GM23338 (cell line): ENCODE measurements around the gene ZNF273. TPM values are rescaled to one million over a fixed set of nuclear protein-coding genes. Genes with fewer than 3 reads are reported as not detected.

Source experiments
- ATAC-seq: fragments of 200-7000 bp; cut with Tn5 transposase; 3 replicates; pipeline ENCODE4 v1.9.1; 2020
- DNase-seq: peaks from one replicate; pipeline ENCODE4 v3.0.0-alpha.2; 2015; ENCODE audit warnings: low spot score
- H2AFZ ChIP-seq: fragments of 200-600 bp; sonication (generic); 2 replicates; pipeline ENCODE4 v1.8.0; 2016; ENCODE audit warnings: antibody characterized with exemption, mild to moderate bottlenecking, moderate library complexity
- H3F3A ChIP-seq: fragments of 200-600 bp; sonication (generic); replicated peaks from 2 replicates; pipeline ENCODE4 v1.8.0; 2017; ENCODE audit warnings: antibody characterized with exemption, mixed run types, low read depth
- H3K27ac ChIP-seq: fragments of 200-600 bp; sonication (generic); 2 replicates; pipeline ENCODE4 v1.6.1; 2016; ENCODE audit warnings: low read depth
- H3K27me3 ChIP-seq: fragments of 200-600 bp; sonication (generic); 2 replicates; pipeline ENCODE4 v1.8.0; 2016; ENCODE audit warnings: mild to moderate bottlenecking, mixed run types, moderate library complexity; ENCODE audit not compliant: insufficient read depth
- H3K36me3 ChIP-seq: fragments of 200-600 bp; sonication (generic); 2 replicates; pipeline ENCODE4 v1.8.0; 2016; ENCODE audit warnings: mild to moderate bottlenecking; ENCODE audit not compliant: insufficient read depth
- H3K4me1 ChIP-seq: fragments of 200-600 bp; sonication (generic); 2 replicates; pipeline ENCODE4 v1.8.0; 2016; ENCODE audit warnings: mild to moderate bottlenecking, moderate library complexity; ENCODE audit not compliant: insufficient read depth
- H3K4me2 ChIP-seq: fragments of 200-600 bp; sonication (generic); 2 replicates; pipeline ENCODE4 v1.7.1; 2017; ENCODE audit warnings: mixed run types
- H3K4me3 ChIP-seq: fragments of 200-600 bp; sonication (generic); 2 replicates; pipeline ENCODE4 v1.6.1; 2016; ENCODE audit warnings: mixed run types
- H3K79me2 ChIP-seq: fragments of 200-600 bp; sonication (generic); replicated peaks from 2 replicates; pipeline ENCODE4 v1.8.0; 2017; ENCODE audit warnings: mild to moderate bottlenecking; ENCODE audit not compliant: insufficient read depth
- H3K9me2 ChIP-seq: fragments of 200-600 bp; sonication (generic); 2 replicates; pipeline ENCODE4 v1.8.0; 2017; ENCODE audit not compliant: insufficient read depth
- H4K20me1 ChIP-seq: fragments of 200-600 bp; sonication (generic); replicated peaks from 2 replicates; pipeline ENCODE4 v1.8.0; 2017; ENCODE audit warnings: mild to moderate bottlenecking; ENCODE audit not compliant: insufficient read depth
- H3K27ac Mint-ChIP-seq: 2 replicates; pipeline ENCODE4 v1.8.0; 2020; ENCODE audit warnings: inconsistent platforms, mild to moderate bottlenecking, moderate library complexity, mixed read lengths
- H3K27me3 Mint-ChIP-seq: 3 replicates; pipeline ENCODE4 v1.8.0; 2022; ENCODE audit warnings: low read depth, mild to moderate bottlenecking, moderate library complexity, mixed read lengths, inconsistent platforms; ENCODE audit not compliant: insufficient read depth, poor library complexity
- H3K36me3 Mint-ChIP-seq: 3 replicates; pipeline ENCODE4 v1.8.0; 2021; ENCODE audit warnings: low read depth, mild to moderate bottlenecking, inconsistent platforms, moderate library complexity, mixed read lengths
- H3K4me1 Mint-ChIP-seq: 3 replicates; pipeline ENCODE4 v1.8.0; 2020; ENCODE audit warnings: mild to moderate bottlenecking, inconsistent platforms, mixed read lengths
- H3K4me3 Mint-ChIP-seq: 3 replicates; pipeline ENCODE4 v1.8.0; 2021; ENCODE audit warnings: moderate library complexity, mild to moderate bottlenecking, inconsistent platforms, mixed read lengths
- H3K9me3 Mint-ChIP-seq: 3 replicates; pipeline ENCODE4 v1.8.0; 2020; ENCODE audit warnings: moderate library complexity, mild to moderate bottlenecking, inconsistent platforms, mixed read lengths
- CREB1 ChIP-seq: fragments of 250-450 bp; sonication (Bioruptor Pico); IDR thresholded peaks from 2 replicates; pipeline ENCODE4 v1.5.0; 2020; ENCODE audit warnings: low read depth, mild to moderate bottlenecking, moderate library complexity
- EZH2 ChIP-seq: fragments of 200-600 bp; sonication (generic); IDR thresholded peaks from one replicate; pipeline ENCODE4 v1.8.0; 2017; ENCODE audit warnings: antibody characterized with exemption, mild to moderate bottlenecking, low read depth; ENCODE audit not compliant: unreplicated experiment
- EZH2phosphoT487 ChIP-seq: fragments of 200-600 bp; sonication (generic); IDR thresholded peaks from one replicate; pipeline ENCODE4 v1.8.1; 2018; ENCODE audit warnings: antibody characterized with exemption; ENCODE audit not compliant: unreplicated experiment
- NANOG ChIP-seq: IDR thresholded peaks from 2 replicates; pipeline ENCODE4 v1.6.1; 2016; ENCODE audit warnings: antibody characterized with exemption, borderline replicate concordance
- POLR2AphosphoS5 ChIP-seq: IDR thresholded peaks from 2 replicates; pipeline ENCODE4 v1.6.1; 2016; ENCODE audit warnings: antibody characterized with exemption, low read depth
- STAT1 ChIP-seq: IDR thresholded peaks from one replicate; pipeline ENCODE4 v1.6.1; 2016; ENCODE audit warnings: antibody characterized with exemption; ENCODE audit not compliant: unreplicated experiment
- ZNF331 ChIP-seq: fragments of 250-450 bp; sonication (Bioruptor Pico); IDR thresholded peaks from 2 replicates; pipeline ENCODE4 v1.5.0; 2020; ENCODE audit warnings: low read depth, mild to moderate bottlenecking, moderate library complexity
- polyA plus RNA-seq: library from polyadenylated mRNA; unstranded; fragments of >200 nt; fragmentation: Nextera tagmentation; extraction: Ambion mirVana; gene quantifications from 2 replicates; pipeline ENCODE4 v1.2.1, GENCODE V29; 2016
- total RNA-seq: library from RNA; depleted of rRNA; stranded (reverse); fragments of >200 nt; shearing (Covaris generic); gene quantifications from 2 replicates; pipeline ENCODE4 v1.2.3, GENCODE V29; 2014
- TF ChIP-seq, protein P1 (sequence below): fragments of 250-450 bp; sonication (Bioruptor Pico); IDR thresholded peaks from 2 replicates; pipeline ENCODE4 v1.5.0; 2020; ENCODE audit warnings: mild to moderate bottlenecking, moderate library complexity
- TF ChIP-seq, protein P2 (sequence below): IDR thresholded peaks from 2 replicates; pipeline ENCODE4 v1.6.1; 2016; ENCODE audit warnings: antibody characterized with exemption
- TF ChIP-seq, protein P3 (sequence below): IDR thresholded peaks from one replicate; pipeline ENCODE4 v1.6.1; 2018; ENCODE audit warnings: antibody characterized with exemption; ENCODE audit not compliant: unreplicated experiment

The ZNF273 gene
- total and polyA plus RNA-seq, 2 experiments from 2014 or later = 16.4 to 34.3 TPM

DNA sequence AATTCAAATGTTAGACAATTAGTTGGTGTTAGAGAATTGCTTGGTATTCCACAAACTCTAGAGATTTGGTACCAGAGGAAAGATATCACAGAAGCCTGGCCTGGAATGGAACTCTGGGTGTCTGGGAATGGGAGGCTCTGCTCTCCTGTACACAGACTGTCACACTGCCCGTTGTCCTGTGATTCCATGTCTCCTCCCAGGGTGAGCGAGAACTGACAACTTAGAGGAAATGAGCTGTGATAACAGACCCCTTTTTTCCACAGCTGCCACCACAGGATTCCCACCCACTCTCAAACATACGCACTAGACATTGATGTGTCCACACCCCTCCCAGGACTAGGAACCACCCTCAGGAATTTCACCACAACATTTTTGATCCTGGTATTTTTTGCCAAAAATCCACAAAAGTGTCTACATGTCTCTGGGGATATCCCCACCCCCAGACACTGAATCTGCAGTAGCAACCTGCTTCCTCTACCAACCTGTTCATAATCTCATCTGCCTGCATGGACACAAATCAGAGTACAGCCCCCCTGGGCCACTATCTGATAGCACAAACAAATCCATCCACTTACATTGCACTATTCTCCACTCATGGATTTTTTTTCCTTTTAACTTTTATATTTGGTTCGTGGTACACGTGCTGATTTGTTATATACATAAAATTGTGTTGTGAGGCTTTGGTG is 4.7 kb downstream of the ZNF273 start (continued):
- TF ChIP-seq, protein P1, sequence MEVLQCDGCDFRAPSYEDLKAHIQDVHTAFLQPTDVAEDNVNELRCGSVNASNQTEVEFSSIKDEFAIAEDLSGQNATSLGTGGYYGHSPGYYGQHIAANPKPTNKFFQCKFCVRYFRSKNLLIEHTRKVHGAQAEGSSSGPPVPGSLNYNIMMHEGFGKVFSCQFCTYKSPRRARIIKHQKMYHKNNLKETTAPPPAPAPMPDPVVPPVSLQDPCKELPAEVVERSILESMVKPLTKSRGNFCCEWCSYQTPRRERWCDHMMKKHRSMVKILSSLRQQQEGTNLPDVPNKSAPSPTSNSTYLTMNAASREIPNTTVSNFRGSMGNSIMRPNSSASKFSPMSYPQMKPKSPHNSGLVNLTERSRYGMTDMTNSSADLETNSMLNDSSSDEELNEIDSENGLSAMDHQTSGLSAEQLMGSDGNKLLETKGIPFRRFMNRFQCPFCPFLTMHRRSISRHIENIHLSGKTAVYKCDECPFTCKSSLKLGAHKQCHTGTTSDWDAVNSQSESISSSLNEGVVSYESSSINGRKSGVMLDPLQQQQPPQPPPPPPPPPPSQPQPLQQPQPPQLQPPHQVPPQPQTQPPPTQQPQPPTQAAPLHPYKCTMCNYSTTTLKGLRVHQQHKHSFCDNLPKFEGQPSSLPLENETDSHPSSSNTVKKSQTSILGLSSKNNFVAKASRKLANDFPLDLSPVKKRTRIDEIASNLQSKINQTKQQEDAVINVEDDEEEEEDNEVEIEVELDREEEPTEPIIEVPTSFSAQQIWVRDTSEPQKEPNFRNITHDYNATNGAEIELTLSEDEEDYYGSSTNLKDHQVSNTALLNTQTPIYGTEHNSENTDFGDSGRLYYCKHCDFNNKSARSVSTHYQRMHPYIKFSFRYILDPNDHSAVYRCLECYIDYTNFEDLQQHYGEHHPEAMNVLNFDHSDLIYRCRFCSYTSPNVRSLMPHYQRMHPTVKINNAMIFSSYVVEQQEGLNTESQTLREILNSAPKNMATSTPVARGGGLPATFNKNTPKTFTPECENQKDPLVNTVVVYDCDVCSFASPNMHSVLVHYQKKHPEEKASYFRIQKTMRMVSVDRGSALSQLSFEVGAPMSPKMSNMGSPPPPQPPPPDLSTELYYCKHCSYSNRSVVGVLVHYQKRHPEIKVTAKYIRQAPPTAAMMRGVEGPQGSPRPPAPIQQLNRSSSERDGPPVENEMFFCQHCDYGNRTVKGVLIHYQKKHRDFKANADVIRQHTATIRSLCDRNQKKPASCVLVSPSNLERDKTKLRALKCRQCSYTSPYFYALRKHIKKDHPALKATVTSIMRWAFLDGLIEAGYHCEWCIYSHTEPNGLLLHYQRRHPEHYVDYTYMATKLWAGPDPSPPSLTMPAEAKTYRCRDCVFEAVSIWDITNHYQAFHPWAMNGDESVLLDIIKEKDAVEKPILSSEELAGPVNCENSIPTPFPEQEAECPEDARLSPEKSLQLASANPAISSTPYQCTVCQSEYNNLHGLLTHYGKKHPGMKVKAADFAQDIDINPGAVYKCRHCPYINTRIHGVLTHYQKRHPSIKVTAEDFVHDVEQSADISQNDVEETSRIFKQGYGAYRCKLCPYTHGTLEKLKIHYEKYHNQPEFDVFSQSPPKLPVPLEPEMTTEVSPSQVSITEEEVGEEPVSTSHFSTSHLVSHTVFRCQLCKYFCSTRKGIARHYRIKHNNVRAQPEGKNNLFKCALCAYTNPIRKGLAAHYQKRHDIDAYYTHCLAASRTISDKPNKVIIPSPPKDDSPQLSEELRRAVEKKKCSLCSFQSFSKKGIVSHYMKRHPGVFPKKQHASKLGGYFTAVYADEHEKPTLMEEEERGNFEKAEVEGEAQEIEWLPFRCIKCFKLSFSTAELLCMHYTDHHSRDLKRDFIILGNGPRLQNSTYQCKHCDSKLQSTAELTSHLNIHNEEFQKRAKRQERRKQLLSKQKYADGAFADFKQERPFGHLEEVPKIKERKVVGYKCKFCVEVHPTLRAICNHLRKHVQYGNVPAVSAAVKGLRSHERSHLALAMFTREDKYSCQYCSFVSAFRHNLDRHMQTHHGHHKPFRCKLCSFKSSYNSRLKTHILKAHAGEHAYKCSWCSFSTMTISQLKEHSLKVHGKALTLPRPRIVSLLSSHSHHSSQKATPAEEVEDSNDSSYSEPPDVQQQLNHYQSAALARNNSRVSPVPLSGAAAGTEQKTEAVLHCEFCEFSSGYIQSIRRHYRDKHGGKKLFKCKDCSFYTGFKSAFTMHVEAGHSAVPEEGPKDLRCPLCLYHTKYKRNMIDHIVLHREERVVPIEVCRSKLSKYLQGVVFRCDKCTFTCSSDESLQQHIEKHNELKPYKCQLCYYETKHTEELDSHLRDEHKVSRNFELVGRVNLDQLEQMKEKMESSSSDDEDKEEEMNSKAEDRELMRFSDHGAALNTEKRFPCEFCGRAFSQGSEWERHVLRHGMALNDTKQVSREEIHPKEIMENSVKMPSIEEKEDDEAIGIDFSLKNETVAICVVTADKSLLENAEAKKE (CRISPR knock-in tag) = no peak
- TF ChIP-seq NANOG (no peak), EZH2phosphoT487 (no peak)

DNA sequence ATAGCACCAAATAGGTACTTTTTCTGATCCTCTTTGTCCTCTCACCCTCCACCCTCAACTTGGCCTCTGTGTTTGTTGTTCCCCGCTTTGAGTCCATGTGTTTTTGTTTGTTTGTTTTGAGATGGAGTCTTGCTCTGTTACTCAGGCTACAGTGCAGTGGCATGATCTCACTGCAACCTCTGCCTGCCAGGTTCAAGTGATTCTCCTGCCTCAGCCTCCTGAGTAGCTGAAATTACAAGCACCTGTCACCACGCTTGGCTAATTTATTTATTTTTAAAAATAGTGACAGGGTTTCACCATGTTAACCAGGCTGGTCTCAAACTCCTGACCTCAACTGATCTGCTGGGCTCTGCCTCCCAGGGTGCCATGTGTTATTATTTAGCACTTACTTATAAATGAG is 5.3 kb downstream of the ZNF273 start:
- Histone ChIP-seq H3K79me2 (peaks cover 100% of the 10 kb centered on the region), H2AFZ (no peak overlapping the region), H3K36me3 (no peaks in the 10 kb centered on the region), H3K4me2 (no peak overlapping the region), H4K20me1 (peaks cover 61% of the 10 kb centered on the region), H3K27ac (no peak overlapping the region), H3F3A (no peaks in the 10 kb centered on the region), H3K27me3 (no peaks in the 10 kb centered on the region), H3K4me1 (peaks cover 53% of the 10 kb centered on the region), H3K4me3 (no peak overlapping the region), H3K9me2 (no peaks in the 10 kb centered on the region)
- peaks cover 11% of the 10 kb centered on the region for H3K9me3 Mint-ChIP-seq
- no peak overlapping the region for H3K4me3 Mint-ChIP-seq
- DNase-seq = no peak
- ATAC-seq = no peak
- H3K27ac Mint-ChIP-seq = no peak overlapping the region
- H3K27me3 Mint-ChIP-seq = peaks cover 2% of the 10 kb centered on the region
- peaks cover 39% of the 10 kb centered on the region for H3K4me1 Mint-ChIP-seq
- peaks cover 29% of the 10 kb centered on the region for H3K36me3 Mint-ChIP-seq
- no peak for TF ChIP-seq POLR2AphosphoS5
- TF ChIP-seq EZH2phosphoT487 = no peak
- no peak for TF ChIP-seq EZH2
- no peak for TF ChIP-seq STAT1
- TF ChIP-seq NANOG = no peak
- TF ChIP-seq, protein P2, sequence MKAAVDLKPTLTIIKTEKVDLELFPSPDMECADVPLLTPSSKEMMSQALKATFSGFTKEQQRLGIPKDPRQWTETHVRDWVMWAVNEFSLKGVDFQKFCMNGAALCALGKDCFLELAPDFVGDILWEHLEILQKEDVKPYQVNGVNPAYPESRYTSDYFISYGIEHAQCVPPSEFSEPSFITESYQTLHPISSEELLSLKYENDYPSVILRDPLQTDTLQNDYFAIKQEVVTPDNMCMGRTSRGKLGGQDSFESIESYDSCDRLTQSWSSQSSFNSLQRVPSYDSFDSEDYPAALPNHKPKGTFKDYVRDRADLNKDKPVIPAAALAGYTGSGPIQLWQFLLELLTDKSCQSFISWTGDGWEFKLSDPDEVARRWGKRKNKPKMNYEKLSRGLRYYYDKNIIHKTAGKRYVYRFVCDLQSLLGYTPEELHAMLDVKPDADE = no peak
- TF ChIP-seq, protein P3, sequence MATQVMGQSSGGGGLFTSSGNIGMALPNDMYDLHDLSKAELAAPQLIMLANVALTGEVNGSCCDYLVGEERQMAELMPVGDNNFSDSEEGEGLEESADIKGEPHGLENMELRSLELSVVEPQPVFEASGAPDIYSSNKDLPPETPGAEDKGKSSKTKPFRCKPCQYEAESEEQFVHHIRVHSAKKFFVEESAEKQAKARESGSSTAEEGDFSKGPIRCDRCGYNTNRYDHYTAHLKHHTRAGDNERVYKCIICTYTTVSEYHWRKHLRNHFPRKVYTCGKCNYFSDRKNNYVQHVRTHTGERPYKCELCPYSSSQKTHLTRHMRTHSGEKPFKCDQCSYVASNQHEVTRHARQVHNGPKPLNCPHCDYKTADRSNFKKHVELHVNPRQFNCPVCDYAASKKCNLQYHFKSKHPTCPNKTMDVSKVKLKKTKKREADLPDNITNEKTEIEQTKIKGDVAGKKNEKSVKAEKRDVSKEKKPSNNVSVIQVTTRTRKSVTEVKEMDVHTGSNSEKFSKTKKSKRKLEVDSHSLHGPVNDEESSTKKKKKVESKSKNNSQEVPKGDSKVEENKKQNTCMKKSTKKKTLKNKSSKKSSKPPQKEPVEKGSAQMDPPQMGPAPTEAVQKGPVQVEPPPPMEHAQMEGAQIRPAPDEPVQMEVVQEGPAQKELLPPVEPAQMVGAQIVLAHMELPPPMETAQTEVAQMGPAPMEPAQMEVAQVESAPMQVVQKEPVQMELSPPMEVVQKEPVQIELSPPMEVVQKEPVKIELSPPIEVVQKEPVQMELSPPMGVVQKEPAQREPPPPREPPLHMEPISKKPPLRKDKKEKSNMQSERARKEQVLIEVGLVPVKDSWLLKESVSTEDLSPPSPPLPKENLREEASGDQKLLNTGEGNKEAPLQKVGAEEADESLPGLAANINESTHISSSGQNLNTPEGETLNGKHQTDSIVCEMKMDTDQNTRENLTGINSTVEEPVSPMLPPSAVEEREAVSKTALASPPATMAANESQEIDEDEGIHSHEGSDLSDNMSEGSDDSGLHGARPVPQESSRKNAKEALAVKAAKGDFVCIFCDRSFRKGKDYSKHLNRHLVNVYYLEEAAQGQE = no peak
- no peak for TF ChIP-seq ZNF331 (CRISPR knock-in tag)
- TF ChIP-seq CREB1 (CRISPR knock-in tag) = no peak
